GM12878 (cell line): ENCODE measurements around the gene LRRC40. TPM values are rescaled to one million over a fixed set of nuclear protein-coding genes. Genes with fewer than 3 reads are reported as not detected.
A peak's percentile ranks its signal among the peaks of the same experiment; 100 is the strongest.

Experiments used
- ATAC-seq: fragments of 200-7000 bp; cut with Tn5 transposase; 3 replicates; pipeline ENCODE4 v1.9.1; 2020; ENCODE audit warnings: mild to moderate bottlenecking, moderate library complexity
- BruUV-seq: library from RNA; stranded (reverse); fragments of 400-500 nt; replicated peaks from 2 replicates; lab custom pipeline; 2021; lab: Mats Ljungman, UMichigan
- CTCF ChIA-PET: fragments of 300-600 bp; sonication (Branson Sonifier 250); formaldehyde crosslinking; extraction: SDS; loops from one replicate; lab custom pipeline; 2021; ENCODE audit warnings: inconsistent platforms; lab: Yijun Ruan, JAX
- POLR2A ChIA-PET: fragments of 350-600 bp; formaldehyde crosslinking; extraction: SDS; loops from one replicate; lab custom pipeline; 2021; ENCODE audit warnings: inconsistent platforms; lab: Charles Lee
- RAD21 ChIA-PET: fragments of 300-600 bp; sonication (Branson Sonifier 250); formaldehyde crosslinking; loops from one replicate; lab custom pipeline; 2023; ENCODE audit warnings: antibody characterized with exemption; ENCODE audit not compliant: unreplicated experiment; lab: Charles Lee
- SMC1A ChIA-PET: fragments of 300-600 bp; sonication (Branson Sonifier 250); formaldehyde crosslinking; loops from one replicate; lab custom pipeline; 2023; ENCODE audit not compliant: unreplicated experiment, uncharacterized antibody; lab: Charles Lee
- DNase-seq: peaks from one replicate; pipeline ENCODE4 v3.0.0-alpha.2; 2011; ENCODE audit warnings: low read depth, low spot score
- FAIRE-seq: peaks from 3 replicates; lab custom pipeline; 2011; peaks lifted over from hg19 to GRCh38; lab: Jason Lieb, UNC
- H2AFZ ChIP-seq: 2 replicates; pipeline ENCODE4 v1.6.0; 2011; ENCODE audit warnings: low read depth, low read length, control low read depth; ENCODE audit not compliant: control insufficient read depth
- H3K27ac ChIP-seq: 2 replicates; pipeline ENCODE4 v1.5.1; 2011; ENCODE audit warnings: control low read depth; ENCODE audit not compliant: control insufficient read depth, insufficient read depth
- H3K27me3 ChIP-seq, 2 experiments: replicated peaks in 1 of 2; 2 replicates each; pipeline versions ENCODE4 v1.6.0 to v1.6.1; 2011; ENCODE audit warnings: low read length in 1 of 2; ENCODE audit not compliant: control insufficient read depth in 2 of 2, insufficient read depth in 2 of 2
- H3K36me3 ChIP-seq, 2 experiments: 2 replicates each; pipeline ENCODE4 v1.5.1; 2011; ENCODE audit warnings: low read length in 1 of 2; ENCODE audit not compliant: control insufficient read depth in 2 of 2, insufficient read depth in 2 of 2
- H3K4me1 ChIP-seq: 2 replicates; pipeline ENCODE4 v1.6.1; 2011; ENCODE audit warnings: mild to moderate bottlenecking, low read length, moderate library complexity, mixed read lengths; ENCODE audit not compliant: control insufficient read depth, insufficient read depth
- H3K4me2 ChIP-seq: 2 replicates; pipeline ENCODE4 v1.6.0; 2011; ENCODE audit warnings: control low read depth; ENCODE audit not compliant: control insufficient read depth, insufficient read depth
- H3K4me3 ChIP-seq: fragments of 200-600 bp; sonication (generic); 2 replicates; pipeline ENCODE4 v1.5.1; 2016
- H3K79me2 ChIP-seq: 2 replicates; pipeline ENCODE4 v1.6.0; 2011; ENCODE audit warnings: low read length; ENCODE audit not compliant: control insufficient read depth, insufficient read depth
- H3K9ac ChIP-seq: 2 replicates; pipeline ENCODE4 v1.8.0; 2011; ENCODE audit warnings: low read length, control low read depth, mixed read lengths; ENCODE audit not compliant: control insufficient read depth, insufficient read depth
- H3K9me3 ChIP-seq: replicated peaks from 3 replicates; pipeline ENCODE4 v1.5.1; 2011; ENCODE audit warnings: mild to moderate bottlenecking, low read length; ENCODE audit not compliant: control insufficient read depth, insufficient read depth
- H4K20me1 ChIP-seq: 2 replicates; pipeline ENCODE4 v1.6.0; 2011; ENCODE audit not compliant: control insufficient read depth, insufficient read depth
- ATF7 ChIP-seq: fragments of 450-650 bp; IDR thresholded peaks from 2 replicates; pipeline ENCODE4 v1.6.1; 2016; ENCODE audit warnings: low read depth, mild to moderate bottlenecking
- LARP7 ChIP-seq: fragments of 450-650 bp; IDR thresholded peaks from 2 replicates; pipeline ENCODE4 v1.6.1; 2017; ENCODE audit warnings: mild to moderate bottlenecking
- MTA3 ChIP-seq: IDR thresholded peaks from 2 replicates; pipeline ENCODE4 v1.6.1; 2012; ENCODE audit warnings: low read length, inconsistent platforms, borderline replicate concordance
- SMAD1 ChIP-seq: fragments of 450-650 bp; IDR thresholded peaks from 2 replicates; pipeline ENCODE4 v1.6.1; 2018; ENCODE audit warnings: mild to moderate bottlenecking, low read depth; ENCODE audit not compliant: partially characterized antibody
- SMC3 ChIP-seq: IDR thresholded peaks from 2 replicates; pipeline ENCODE4 v1.6.1; 2011; ENCODE audit warnings: low read length, improper control_type of control experiment, borderline replicate concordance
- SP1 ChIP-seq: IDR thresholded peaks from one replicate; pipeline ENCODE4 v1.6.1; 2011; ENCODE audit warnings: low read depth, low read length
- TCF12 ChIP-seq: IDR thresholded peaks from 2 replicates; pipeline ENCODE4 v1.6.1; 2011; ENCODE audit warnings: low read depth, mild to moderate bottlenecking, low read length
- ZSCAN29 ChIP-seq: fragments of 450-650 bp; IDR thresholded peaks from 2 replicates; pipeline ENCODE4 v1.6.1; 2017; ENCODE audit warnings: mild to moderate bottlenecking, moderate library complexity
- ZZZ3 ChIP-seq: IDR thresholded peaks from 2 replicates; pipeline ENCODE4 v1.6.1; 2011; ENCODE audit warnings: low read depth; ENCODE audit not compliant: control insufficient read depth, insufficient read length
- WGBS: methylation state at CpG from one replicate; pipeline ENCODE4 v1.1.6; 2016; ENCODE audit warnings: low lambda C conversion rate; ENCODE audit not compliant: insufficient replicate concordance, insufficient coverage; ENCODE audit errors: missing lambda C conversion rate; 5-methylcytosine and 5-hydroxymethylcytosine counted together
- in situ Hi-C: fragments of 300-500 bp; cut with MboI; formaldehyde crosslinking; loops from 9 replicates; pipeline ENCODE4 v1.14.3; 2018; ENCODE audit warnings: mixed read lengths
- intact Hi-C: fragments of 100-400 bp; cut with micrococcal nuclease; formaldehyde crosslinking; loops from one replicate; pipeline ENCODE4 v1.14.2; 2022; ENCODE audit not compliant: unreplicated experiment
- polyA plus RNA-seq, 11 experiments: library from polyadenylated mRNA; depleted of rRNA in 4 of 11; unstranded in 6 of 11; stranded (reverse) in 5 of 11; fragments of >200 nt; fragmentation: Nextera tagmentation in 4 of 11; fragmentation: Illumina TruSeq in 1 of 11; extraction: Ambion mirVana in 4 of 11; extraction: Trizol in 1 of 11; gene quantifications; 1 replicate in 1 of 11; 2 replicates in 10 of 11; pipeline versions ENCODE4 v1.2.1 to v1.2.3, GENCODE V29; 2011 to 2016; ENCODE audit warnings: inconsistent platforms in 2 of 11, missing spikeins in 2 of 11, low read depth in 1 of 11
- total RNA-seq, 4 experiments: library from RNA; depleted of rRNA in 3 of 4; stranded (reverse); fragments of >200 nt in 3 of 4; fragmentation: Illumina TruSeq in 1 of 4; extraction: Trizol in 1 of 4; gene quantifications; 2 replicates each; pipeline versions ENCODE4 v1.2.1 to v1.2.3, GENCODE V29; 2013 to 2021
- TF ChIP-seq, protein P1 (sequence below), 3 experiments: IDR thresholded peaks in 2 of 3; conservative IDR thresholded peaks in 1 of 3; 2 replicates each; pipeline ENCODE4 v1.5.1; 2011; ENCODE audit warnings: low read depth in 3 of 3, low read length in 3 of 3, mild to moderate bottlenecking in 3 of 3, control low read depth in 2 of 3, moderate library complexity in 2 of 3, inconsistent platforms in 1 of 3, mixed read lengths in 1 of 3; ENCODE audit not compliant: control insufficient read depth in 2 of 3, insufficient read depth in 1 of 3; ENCODE audit errors: extremely low read depth in 1 of 3
- TF ChIP-seq, protein P2 (sequence below): IDR thresholded peaks from 2 replicates; pipeline ENCODE4 v1.6.1; 2011; ENCODE audit warnings: mild to moderate bottlenecking, low read depth, low read length, moderate library complexity; ENCODE audit not compliant: insufficient replicate concordance
- TF ChIP-seq, protein P3 (sequence below): fragments of 450-650 bp; IDR thresholded peaks from 2 replicates; pipeline ENCODE4 v1.6.1; 2018; ENCODE audit warnings: borderline replicate concordance, mild to moderate bottlenecking; ENCODE audit not compliant: partially characterized antibody
- TF ChIP-seq, protein P4 (sequence below): fragments of 150-350 bp; IDR thresholded peaks from 2 replicates; pipeline ENCODE4 v1.6.1; 2016; ENCODE audit warnings: low read depth, low read length

The LRRC40 gene
- total and polyA plus RNA-seq, 10 of the 15 experiments (the other 5 are each of a cell fraction or from before 2014, with no cell fraction given), result 19.5 to 44.3 (median 30.9) TPM

DNA sequence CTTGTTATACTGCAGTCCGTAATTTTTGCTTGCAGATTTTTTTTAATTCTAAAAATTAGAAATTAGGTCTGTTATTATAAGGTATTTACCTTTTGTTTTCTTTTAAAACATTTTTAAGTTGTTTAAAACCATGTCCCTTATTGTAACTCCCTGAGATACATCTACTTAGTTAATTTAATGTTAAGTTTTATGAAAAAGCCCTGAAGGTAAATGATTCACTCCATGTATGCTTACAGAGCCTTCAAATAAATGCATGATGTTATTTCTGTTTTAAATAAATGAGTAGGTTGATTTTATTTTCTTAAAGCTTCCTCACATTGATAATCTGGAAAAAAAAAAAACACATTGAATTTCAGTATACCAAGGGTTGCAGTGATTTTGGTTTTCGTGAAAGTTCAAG is 23.3 kb upstream of the LRRC40 start (continued):
- TF ChIP-seq, protein P1, sequence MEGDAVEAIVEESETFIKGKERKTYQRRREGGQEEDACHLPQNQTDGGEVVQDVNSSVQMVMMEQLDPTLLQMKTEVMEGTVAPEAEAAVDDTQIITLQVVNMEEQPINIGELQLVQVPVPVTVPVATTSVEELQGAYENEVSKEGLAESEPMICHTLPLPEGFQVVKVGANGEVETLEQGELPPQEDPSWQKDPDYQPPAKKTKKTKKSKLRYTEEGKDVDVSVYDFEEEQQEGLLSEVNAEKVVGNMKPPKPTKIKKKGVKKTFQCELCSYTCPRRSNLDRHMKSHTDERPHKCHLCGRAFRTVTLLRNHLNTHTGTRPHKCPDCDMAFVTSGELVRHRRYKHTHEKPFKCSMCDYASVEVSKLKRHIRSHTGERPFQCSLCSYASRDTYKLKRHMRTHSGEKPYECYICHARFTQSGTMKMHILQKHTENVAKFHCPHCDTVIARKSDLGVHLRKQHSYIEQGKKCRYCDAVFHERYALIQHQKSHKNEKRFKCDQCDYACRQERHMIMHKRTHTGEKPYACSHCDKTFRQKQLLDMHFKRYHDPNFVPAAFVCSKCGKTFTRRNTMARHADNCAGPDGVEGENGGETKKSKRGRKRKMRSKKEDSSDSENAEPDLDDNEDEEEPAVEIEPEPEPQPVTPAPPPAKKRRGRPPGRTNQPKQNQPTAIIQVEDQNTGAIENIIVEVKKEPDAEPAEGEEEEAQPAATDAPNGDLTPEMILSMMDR (IDR thresholded peaks at IDR 0.05 in 2 of 3, conservative IDR thresholded peaks at IDR 0.05 in 1 of 3; ENCODE audit: control insufficient read depth in 2 of 3, extremely low read depth in 1 of 3, insufficient read depth in 1 of 3, low read depth in 3 of 3, low read length in 3 of 3), result no peak
- TF ChIP-seq SMC3 (no peak), LARP7 (no peak), ATF7 (no peak), TCF12 (no peak), ZZZ3 (no peak)
- TF ChIP-seq, protein P2, sequence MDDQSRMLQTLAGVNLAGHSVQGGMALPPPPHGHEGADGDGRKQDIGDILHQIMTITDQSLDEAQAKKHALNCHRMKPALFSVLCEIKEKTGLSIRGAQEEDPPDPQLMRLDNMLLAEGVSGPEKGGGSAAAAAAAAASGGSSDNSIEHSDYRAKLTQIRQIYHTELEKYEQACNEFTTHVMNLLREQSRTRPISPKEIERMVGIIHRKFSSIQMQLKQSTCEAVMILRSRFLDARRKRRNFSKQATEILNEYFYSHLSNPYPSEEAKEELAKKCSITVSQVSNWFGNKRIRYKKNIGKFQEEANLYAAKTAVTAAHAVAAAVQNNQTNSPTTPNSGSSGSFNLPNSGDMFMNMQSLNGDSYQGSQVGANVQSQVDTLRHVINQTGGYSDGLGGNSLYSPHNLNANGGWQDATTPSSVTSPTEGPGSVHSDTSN, result no peak

DNA sequence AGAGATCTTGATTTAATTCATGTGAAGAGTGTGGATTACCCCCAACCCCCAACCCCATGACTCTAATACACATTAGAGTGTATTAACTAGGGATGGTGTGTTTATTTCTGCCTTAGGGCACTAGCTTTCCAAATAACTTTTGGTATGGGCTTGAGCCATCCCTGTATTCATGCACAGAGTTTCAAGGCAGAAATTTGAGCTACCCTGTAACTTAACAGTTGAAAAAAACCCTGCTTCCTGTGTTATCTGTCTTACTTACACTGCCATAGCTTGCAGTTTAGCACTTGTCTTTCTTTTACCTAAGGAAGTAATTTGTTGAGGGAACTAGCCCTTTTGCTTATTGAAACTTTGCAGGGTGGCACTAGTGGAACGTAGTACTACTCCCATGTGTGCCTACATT is 22.1 kb upstream of the LRRC40 start:
- WGBS, result 38% methylated on average over 1 of the region's 1 CpG
- peaks cover 2 to 20% of the 10 kb centered on the region in 2 experiments for H3K36me3 ChIP-seq
- H4K20me1 ChIP-seq, result no peaks in the 10 kb centered on the region
- ChIA-PET POLR2A (interaction anchor here (1.1 kb wide), 1 partner anchor 18 kb away, joined by 3 read pairs; no protein-coding TSS in a partner anchor), CTCF (interaction anchor here (0.7 to 1.5 kb wide), 4 partner anchors 15 to 36 kb away, joined by 3 to 4 read pairs (median 3); partner anchors contain the start of gene LRRC40), RAD21 (interaction anchor here (1.1 to 3.0 kb wide), 4 partner anchors 19 to 184 kb away, joined by 3 to 8 read pairs (median 4); partner anchors contain the start of gene CTH), SMC1A (interaction anchor here (0.7 to 2.0 kb wide), 11 partner anchors 9 to 260 kb away, joined by 3 to 6 read pairs (median 4); no protein-coding TSS in a partner anchor)
- H2AFZ ChIP-seq, result no peak overlapping the region
- FAIRE-seq (no peak), ATAC-seq (peak; percentile 76), DNase-seq (no peak)
- intact Hi-C loops (no loop called here), in situ Hi-C loops (no loop called here)
- peak overlapping the region; percentile 7; the same call in 1 of the 2 replicates for H3K4me2 ChIP-seq
- H3K27me3 ChIP-seq, result no peaks in the 10 kb centered on the region
- peaks cover 8% of the 10 kb centered on the region for H3K4me1 ChIP-seq
- H3K9me3 ChIP-seq, result no peaks in the 10 kb centered on the region
- 0 out of 2 replicates have a peak overlapping the region, but pooled peaks have one; percentile 9 for H3K4me3 ChIP-seq
- no peak overlapping the region for H3K9ac ChIP-seq
- BruUV-seq, result no TSS peak
- H3K27ac ChIP-seq, result no peak overlapping the region
- H3K79me2 ChIP-seq, result peaks cover 57% of the 10 kb centered on the region
- TF ChIP-seq, protein P3, sequence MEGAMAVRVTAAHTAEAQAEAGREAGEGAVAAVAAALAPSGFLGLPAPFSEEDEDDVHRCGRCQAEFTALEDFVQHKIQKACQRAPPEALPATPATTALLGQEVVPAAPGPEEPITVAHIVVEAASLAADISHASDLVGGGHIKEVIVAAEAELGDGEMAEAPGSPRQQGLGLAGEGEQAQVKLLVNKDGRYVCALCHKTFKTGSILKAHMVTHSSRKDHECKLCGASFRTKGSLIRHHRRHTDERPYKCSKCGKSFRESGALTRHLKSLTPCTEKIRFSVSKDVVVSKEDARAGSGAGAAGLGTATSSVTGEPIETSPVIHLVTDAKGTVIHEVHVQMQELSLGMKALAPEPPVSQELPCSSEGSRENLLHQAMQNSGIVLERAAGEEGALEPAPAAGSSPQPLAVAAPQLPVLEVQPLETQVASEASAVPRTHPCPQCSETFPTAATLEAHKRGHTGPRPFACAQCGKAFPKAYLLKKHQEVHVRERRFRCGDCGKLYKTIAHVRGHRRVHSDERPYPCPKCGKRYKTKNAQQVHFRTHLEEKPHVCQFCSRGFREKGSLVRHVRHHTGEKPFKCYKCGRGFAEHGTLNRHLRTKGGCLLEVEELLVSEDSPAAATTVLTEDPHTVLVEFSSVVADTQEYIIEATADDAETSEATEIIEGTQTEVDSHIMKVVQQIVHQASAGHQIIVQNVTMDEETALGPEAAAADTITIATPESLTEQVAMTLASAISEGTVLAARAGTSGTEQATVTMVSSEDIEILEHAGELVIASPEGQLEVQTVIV, result no peak
- TF ChIP-seq SP1 (no peak), ZSCAN29 (no peak), SMAD1 (no peak), SMC3 (no peak), MTA3 (no peak)
- TF ChIP-seq, protein P4, sequence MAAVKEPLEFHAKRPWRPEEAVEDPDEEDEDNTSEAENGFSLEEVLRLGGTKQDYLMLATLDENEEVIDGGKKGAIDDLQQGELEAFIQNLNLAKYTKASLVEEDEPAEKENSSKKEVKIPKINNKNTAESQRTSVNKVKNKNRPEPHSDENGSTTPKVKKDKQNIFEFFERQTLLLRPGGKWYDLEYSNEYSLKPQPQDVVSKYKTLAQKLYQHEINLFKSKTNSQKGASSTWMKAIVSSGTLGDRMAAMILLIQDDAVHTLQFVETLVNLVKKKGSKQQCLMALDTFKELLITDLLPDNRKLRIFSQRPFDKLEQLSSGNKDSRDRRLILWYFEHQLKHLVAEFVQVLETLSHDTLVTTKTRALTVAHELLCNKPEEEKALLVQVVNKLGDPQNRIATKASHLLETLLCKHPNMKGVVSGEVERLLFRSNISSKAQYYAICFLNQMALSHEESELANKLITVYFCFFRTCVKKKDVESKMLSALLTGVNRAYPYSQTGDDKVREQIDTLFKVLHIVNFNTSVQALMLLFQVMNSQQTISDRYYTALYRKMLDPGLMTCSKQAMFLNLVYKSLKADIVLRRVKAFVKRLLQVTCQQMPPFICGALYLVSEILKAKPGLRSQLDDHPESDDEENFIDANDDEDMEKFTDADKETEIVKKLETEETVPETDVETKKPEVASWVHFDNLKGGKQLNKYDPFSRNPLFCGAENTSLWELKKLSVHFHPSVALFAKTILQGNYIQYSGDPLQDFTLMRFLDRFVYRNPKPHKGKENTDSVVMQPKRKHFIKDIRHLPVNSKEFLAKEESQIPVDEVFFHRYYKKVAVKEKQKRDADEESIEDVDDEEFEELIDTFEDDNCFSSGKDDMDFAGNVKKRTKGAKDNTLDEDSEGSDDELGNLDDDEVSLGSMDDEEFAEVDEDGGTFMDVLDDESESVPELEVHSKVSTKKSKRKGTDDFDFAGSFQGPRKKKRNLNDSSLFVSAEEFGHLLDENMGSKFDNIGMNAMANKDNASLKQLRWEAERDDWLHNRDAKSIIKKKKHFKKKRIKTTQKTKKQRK, result no peak
